Muscle of leg (tissue), 11 donors: ENCODE measurements around the gene ATP8B4. TPM values are rescaled to one million over a fixed set of nuclear protein-coding genes. Genes with fewer than 3 reads are reported as not detected.

Experiments
- DNase-seq: peaks from one replicate; pipeline ENCODE4 v3.0.0; 2013
- H3K27ac ChIP-seq: one replicate; pipeline ENCODE4 v1.5.1; 2013; ENCODE audit warnings: mild to moderate bottlenecking, low read length, control low read depth
- H3K27me3 ChIP-seq: one replicate; pipeline ENCODE4 v1.6.1; 2013; ENCODE audit warnings: low read length; ENCODE audit not compliant: control insufficient read depth, insufficient read depth
- H3K36me3 ChIP-seq: one replicate; pipeline ENCODE4 v1.6.1; 2013; ENCODE audit warnings: low read length; ENCODE audit not compliant: control insufficient read depth, insufficient read depth
- H3K4me1 ChIP-seq: one replicate; pipeline ENCODE4 v1.6.1; 2013; ENCODE audit warnings: low read length; ENCODE audit not compliant: control insufficient read depth, insufficient read depth
- H3K4me3 ChIP-seq: one replicate; pipeline ENCODE4 v1.5.1; 2013; ENCODE audit warnings: low read length, control low read depth
- H3K9me3 ChIP-seq: replicated peaks from 2 replicates; pipeline ENCODE4 v1.6.1; 2013; ENCODE audit warnings: low read depth, low read length; ENCODE audit not compliant: control insufficient read depth
- WGBS: methylation state at CpG from one replicate; pipeline ENCODE4 v1.1.5; 2013; ENCODE audit warnings: missing lambda C conversion rate; ENCODE audit not compliant: insufficient coverage; 5-methylcytosine and 5-hydroxymethylcytosine counted together
- polyA plus RNA-seq, 8 donors: library from polyadenylated mRNA; unstranded; fragments of 120-200 nt; gene quantifications; one replicate each; pipeline versions ENCODE4 v1.2.1 to v1.2.3, GENCODE V29; 2013; ENCODE audit warnings: inconsistent platforms in 1 of 8, low replicate concordance in 1 of 8; ENCODE audit not compliant: insufficient read length in 8 of 8, insufficient read depth in 1 of 8
- total RNA-seq: library from RNA; stranded (reverse); fragments of 120-200 nt; gene quantifications from one replicate; pipeline ENCODE4 v1.2.4, GENCODE V29; 2013

ATP8B4 gene
- total and polyA plus RNA-seq, 9 donors = 2.6 to 5.2 (median 3.6) TPM

GRCh38 chr15:49923671-49924070, 195.4 kb downstream of the ATP8B4 start:
- Histone ChIP-seq H3K27ac (no peak overlapping the region), H3K4me1 (no peaks in the 10 kb centered on the region), H3K4me3 (no peak overlapping the region), H3K9me3 (no peaks in the 10 kb centered on the region), H3K36me3 (no peaks in the 10 kb centered on the region), H3K27me3 (no peaks in the 10 kb centered on the region)
- WGBS = 28% methylated on average over 2 of the region's 2 CpGs
- DNase-seq = no peak

- no peak overlapping the region for H3K4me3 ChIP-seq
- H3K9me3 ChIP-seq = no peaks in the 10 kb centered on the region
- no peaks in the 10 kb centered on the region for H3K36me3 ChIP-seq
- peak; percentile 18 for DNase-seq
- peaks cover 2% of the 10 kb centered on the region for H3K4me1 ChIP-seq
- WGBS = no CpG with 5 or more reads among the region's 2 CpGs
- H3K27me3 ChIP-seq = no peaks in the 10 kb centered on the region
- H3K27ac ChIP-seq = no peak overlapping the region
Measured at GRCh38 chr15:49919034-49919433, 200.0 kb downstream of the ATP8B4 start.

GRCh38 chr15:49918121-49918520, 200.9 kb downstream of the ATP8B4 start:
- Histone ChIP-seq H3K27ac (no peak overlapping the region), H3K27me3 (no peaks in the 10 kb centered on the region), H3K4me1 (peaks cover 2% of the 10 kb centered on the region), H3K4me3 (no peak overlapping the region), H3K36me3 (no peaks in the 10 kb centered on the region), H3K9me3 (no peaks in the 10 kb centered on the region)
- peak; percentile 78 for DNase-seq
- no CpG with 5 or more reads among the region's 1 CpG for WGBS

- H3K27ac ChIP-seq = no peak overlapping the region
- H3K4me3 ChIP-seq = no peak overlapping the region
- H3K27me3 ChIP-seq = no peaks in the 10 kb centered on the region
- no peak for DNase-seq
- H3K4me1 ChIP-seq = peaks cover 2% of the 10 kb centered on the region
- WGBS = no CpG with 5 or more reads among the region's 2 CpGs
- no peaks in the 10 kb centered on the region for H3K36me3 ChIP-seq
- no peaks in the 10 kb centered on the region for H3K9me3 ChIP-seq
Measured at GRCh38 chr15:49916998-49917397, 202.0 kb downstream of the ATP8B4 start.

- H3K27ac ChIP-seq = no peak overlapping the region
Measured at GRCh38 chr15:49915822-49916221, 203.2 kb downstream of the ATP8B4 start.

GRCh38 chr15:49908933-49909295, 210.1 kb downstream of the ATP8B4 start:
- 91% methylated on average over 4 of the region's 4 CpGs for WGBS

More at GRCh38 chr15:49915822-49916221, 203.2 kb downstream of the ATP8B4 start:
- Histone ChIP-seq H3K4me3 (no peak overlapping the region), H3K9me3 (no peaks in the 10 kb centered on the region), H3K36me3 (no peaks in the 10 kb centered on the region), H3K27me3 (no peaks in the 10 kb centered on the region), H3K4me1 (peaks cover 2% of the 10 kb centered on the region)
- no peak for DNase-seq
- no CpG with 5 or more reads among the region's 5 CpGs for WGBS

GRCh38 chr15:49908236-49908932, 210.6 kb downstream of the ATP8B4 start:
- H3K27ac ChIP-seq = no peak overlapping the region
- peaks cover 4% of the 10 kb centered on the region for H3K9me3 ChIP-seq
- no peaks in the 10 kb centered on the region for H3K36me3 ChIP-seq
- no peaks in the 10 kb centered on the region for H3K27me3 ChIP-seq
- WGBS = 100% methylated on average over 1 of the region's 2 CpGs
- DNase-seq = no peak
- no peak overlapping the region for H3K4me3 ChIP-seq
- peaks cover 10% of the 10 kb centered on the region for H3K4me1 ChIP-seq

More at GRCh38 chr15:49908933-49909295, 210.1 kb downstream of the ATP8B4 start:
- peaks cover 5% of the 10 kb centered on the region for H3K4me1 ChIP-seq
- no peak overlapping the region for H3K4me3 ChIP-seq
- H3K27ac ChIP-seq = no peak overlapping the region
- no peaks in the 10 kb centered on the region for H3K27me3 ChIP-seq
- H3K36me3 ChIP-seq = no peaks in the 10 kb centered on the region
- no peak for DNase-seq
- H3K9me3 ChIP-seq = peaks cover 4% of the 10 kb centered on the region

- H3K27ac ChIP-seq = no peak overlapping the region
- H3K4me1 ChIP-seq = peaks cover 15% of the 10 kb centered on the region
- H3K4me3 ChIP-seq = no peak overlapping the region
- no peaks in the 10 kb centered on the region for H3K36me3 ChIP-seq
- no peaks in the 10 kb centered on the region for H3K27me3 ChIP-seq
- WGBS = no CpG with 5 or more reads among the region's 1 CpG
- peaks cover 4% of the 10 kb centered on the region for H3K9me3 ChIP-seq
- peak; percentile 51 for DNase-seq
Measured at GRCh38 chr15:49906966-49907365, 212.1 kb downstream of the ATP8B4 start.

GRCh38 chr15:49905221-49905620, 213.8 kb downstream of the ATP8B4 start:
- Histone ChIP-seq H3K9me3 (peaks cover 1% of the 10 kb centered on the region), H3K4me1 (peaks cover 17% of the 10 kb centered on the region), H3K36me3 (no peaks in the 10 kb centered on the region), H3K27ac (no peak overlapping the region), H3K4me3 (no peak overlapping the region), H3K27me3 (no peaks in the 10 kb centered on the region)
- no peak for DNase-seq

GRCh38 chr15:49904296-49904695, 214.7 kb downstream of the ATP8B4 start:
- peak overlapping the region; percentile 92 for H3K27ac ChIP-seq
- no peak overlapping the region for H3K4me3 ChIP-seq
- DNase-seq = no peak
- no peaks in the 10 kb centered on the region for H3K27me3 ChIP-seq
- H3K36me3 ChIP-seq = no peaks in the 10 kb centered on the region
- H3K4me1 ChIP-seq = peaks cover 21% of the 10 kb centered on the region
- H3K9me3 ChIP-seq = no peaks in the 10 kb centered on the region
